CD4-positive, alpha-beta T cell (primary cell): Measurements from ENCODE around the gene EPB41L1. TPM values are rescaled to one million over a fixed set of nuclear protein-coding genes. Genes with fewer than 3 reads are reported as not detected.

Experiments
- ATAC-seq: fragments of 200-7000 bp; cut with Tn5 transposase; one replicate; pipeline ENCODE4 v1.10.0; 2022; ENCODE audit warnings: mild to moderate bottlenecking; ENCODE audit not compliant: poor library complexity
- CTCF ChIA-PET: fragments of 350-600 bp; sonication (Branson Sonifier 250); formaldehyde crosslinking; loops from one replicate; lab custom pipeline; 2021; ENCODE audit warnings: antibody characterized with exemption, inconsistent platforms; lab: Charles Lee
- POLR2A ChIA-PET: fragments of 350-600 bp; sonication (Branson Sonifier 250); formaldehyde crosslinking; loops from one replicate; lab custom pipeline; 2021; ENCODE audit warnings: antibody characterized with exemption, inconsistent platforms; lab: Charles Lee
- DNase-seq, 14 experiments: peaks; one replicate each; pipeline ENCODE4 v3.0.0-alpha.2; 2013 to 2020; ENCODE audit warnings: mixed read lengths in 2 of 14
- H3K27ac ChIP-seq, 2 donors: one replicate each; pipeline versions ENCODE4 v1.5.1 to v1.7.0; 2013; ENCODE audit warnings: low read length in 2 of 2, low read depth in 1 of 2, mild to moderate bottlenecking in 1 of 2
- H3K27me3 ChIP-seq, 2 experiments: 1 replicate in 1 of 2; 2 replicates in 1 of 2; pipeline versions ENCODE4 v1.6.1 to v1.7.0; 2013; ENCODE audit warnings: low read length in 2 of 2, control low read depth in 1 of 2, mild to moderate bottlenecking in 1 of 2, moderate library complexity in 1 of 2; ENCODE audit not compliant: insufficient read depth in 2 of 2, control insufficient read depth in 1 of 2
- H3K36me3 ChIP-seq: one replicate; pipeline ENCODE4 v1.6.1; 2013; ENCODE audit warnings: low read length, control low read depth; ENCODE audit not compliant: insufficient read depth
- H3K4me1 ChIP-seq: one replicate; pipeline ENCODE4 v1.6.1; 2013; ENCODE audit warnings: low read length, control low read depth; ENCODE audit not compliant: insufficient read depth
- H3K4me3 ChIP-seq: one replicate; pipeline ENCODE4 v1.5.1; 2013; ENCODE audit warnings: mild to moderate bottlenecking, low read length, moderate library complexity
- H3K9me3 ChIP-seq, 2 experiments: 1 replicate in 1 of 2; 2 replicates in 1 of 2; pipeline versions ENCODE4 v1.6.1 to v1.7.0; 2013; ENCODE audit warnings: low read length in 2 of 2, mild to moderate bottlenecking in 2 of 2, control low read depth in 1 of 2, moderate library complexity in 1 of 2; ENCODE audit not compliant: control insufficient read depth in 1 of 2, insufficient read depth in 1 of 2
- H3K27ac Mint-ChIP-seq: one replicate; pipeline ENCODE4 v1.8.0; 2020; ENCODE audit warnings: mixed read lengths
- H3K27me3 Mint-ChIP-seq: one replicate; pipeline ENCODE4 v1.8.0; 2021; ENCODE audit warnings: mixed read lengths
- H3K36me3 Mint-ChIP-seq: one replicate; pipeline ENCODE4 v1.8.0; 2021; ENCODE audit warnings: low read depth, mixed read lengths
- H3K4me1 Mint-ChIP-seq: one replicate; pipeline ENCODE4 v1.8.0; 2021; ENCODE audit warnings: low read depth, mixed read lengths
- H3K4me3 Mint-ChIP-seq: one replicate; pipeline ENCODE4 v1.8.0; 2020; ENCODE audit warnings: mild to moderate bottlenecking, mixed read lengths
- H3K9me3 Mint-ChIP-seq: one replicate; pipeline ENCODE4 v1.8.0; 2020; ENCODE audit warnings: mixed read lengths
- CTCF ChIP-seq: fragments of 200-600 bp; IDR thresholded peaks from one replicate; pipeline ENCODE4 v1.8.0; 2022; ENCODE audit warnings: antibody characterized with exemption, mild to moderate bottlenecking
- intact Hi-C, 2 experiments: fragments of 100-400 bp; cut with DNase I in 1 of 2; cut with micrococcal nuclease in 1 of 2; formaldehyde crosslinking; loops; one replicate each; pipeline versions ENCODE4 v1.15.1 to v1.9.0; 2023 to 2025; cut with DNase I, micrococcal nuclease
- total RNA-seq, 174 experiments: library from RNA in 2 of 174; stranded (reverse) in 2 of 174; gene quantifications; one replicate each; pipeline ENCODE4 v1.2.3 and lab custom pipeline; 2021 to 2026

Gene EPB41L1
- total RNA-seq, 2 experiments from 2014 or later, result 0.19 to 0.25 TPM

- TF ChIP-seq CTCF, result no peak
- Histone ChIP-seq H3K27ac (no peak overlapping the region), H3K4me1 (peaks cover 10% of the 10 kb centered on the region), H3K4me3 (no peak overlapping the region), H3K9me3 (peaks cover 0 to 6% of the 10 kb centered on the region in 2 experiments), H3K36me3 (no peaks in the 10 kb centered on the region), H3K27me3 (peaks cover 16 to 17% of the 10 kb centered on the region in 2 experiments)
- DNase-seq (no peak), ATAC-seq (no peak)
- intact Hi-C loops, result loop anchor here in 1 of 2 experiments (2.0 to 5.0 kb wide), 2 partner anchors 39 to 282 kb away; no protein-coding TSS in a partner anchor
- H3K27ac Mint-ChIP-seq, result no peak overlapping the region
- peaks cover 6% of the 10 kb centered on the region for H3K4me1 Mint-ChIP-seq
- ChIA-PET POLR2A (no interaction called here), CTCF (no interaction called here)
- H3K9me3 Mint-ChIP-seq, result no peaks in the 10 kb centered on the region
- peaks cover 42% of the 10 kb centered on the region for H3K27me3 Mint-ChIP-seq
- H3K36me3 Mint-ChIP-seq, result no peaks in the 10 kb centered on the region
- H3K4me3 Mint-ChIP-seq, result no peak overlapping the region
Measured at GRCh38 chr20:36159833-36160232, 5.3 kb downstream of the EPB41L1 start.

- H3K4me3 ChIP-seq, result no peak overlapping the region
- ATAC-seq, result no peak
- H3K27ac ChIP-seq, result no peak overlapping the region
- no peak for TF ChIP-seq CTCF
- H3K27me3 ChIP-seq, result no peaks in the 10 kb centered on the region
- intact Hi-C loops, result no loop called here
- no peak for DNase-seq
- Mint-ChIP-seq H3K27ac (no peak overlapping the region), H3K27me3 (peaks cover 24% of the 10 kb centered on the region), H3K9me3 (no peaks in the 10 kb centered on the region), H3K4me1 (no peaks in the 10 kb centered on the region), H3K4me3 (no peak overlapping the region), H3K36me3 (no peaks in the 10 kb centered on the region)
- CTCF ChIA-PET, result no interaction called here
- no peaks in the 10 kb centered on the region for H3K36me3 ChIP-seq
- no peaks in the 10 kb centered on the region for H3K4me1 ChIP-seq
- POLR2A ChIA-PET, result no interaction called here
- no peaks in the 10 kb centered on the region for H3K9me3 ChIP-seq
Measured at GRCh38 chr20:36162272-36162966, 7.9 kb downstream of the EPB41L1 start.

GRCh38 chr20:36167902-36168503 lies 13.5 kb downstream of the EPB41L1 start:
- POLR2A ChIA-PET, result no interaction called here
- CTCF ChIA-PET, result no interaction called here
- Histone ChIP-seq H3K36me3 (no peaks in the 10 kb centered on the region), H3K4me3 (no peak overlapping the region), H3K27ac (no peak overlapping the region), H3K4me1 (no peaks in the 10 kb centered on the region), H3K27me3 (peaks cover 0 to 7% of the 10 kb centered on the region in 2 experiments), H3K9me3 (no peaks in the 10 kb centered on the region)
- no peak overlapping the region for H3K27ac Mint-ChIP-seq
- H3K36me3 Mint-ChIP-seq, result no peaks in the 10 kb centered on the region
- no peaks in the 10 kb centered on the region for H3K4me1 Mint-ChIP-seq
- intact Hi-C loops, result no loop called here
- ATAC-seq (no peak), DNase-seq (no peak)
- H3K9me3 Mint-ChIP-seq, result no peaks in the 10 kb centered on the region
- TF ChIP-seq CTCF, result no peak
- peaks cover 5% of the 10 kb centered on the region for H3K27me3 Mint-ChIP-seq
- H3K4me3 Mint-ChIP-seq, result no peak overlapping the region
